ENCODE data around the gene GP1BB. TPM values are rescaled to one million over a fixed set of nuclear protein-coding genes. Genes with fewer than 3 reads are reported as not detected.

Gene GP1BB
- polyA plus RNA-seq, 3 donors = 0.13 to 1.5 (median 0.26) TPM

DNA sequence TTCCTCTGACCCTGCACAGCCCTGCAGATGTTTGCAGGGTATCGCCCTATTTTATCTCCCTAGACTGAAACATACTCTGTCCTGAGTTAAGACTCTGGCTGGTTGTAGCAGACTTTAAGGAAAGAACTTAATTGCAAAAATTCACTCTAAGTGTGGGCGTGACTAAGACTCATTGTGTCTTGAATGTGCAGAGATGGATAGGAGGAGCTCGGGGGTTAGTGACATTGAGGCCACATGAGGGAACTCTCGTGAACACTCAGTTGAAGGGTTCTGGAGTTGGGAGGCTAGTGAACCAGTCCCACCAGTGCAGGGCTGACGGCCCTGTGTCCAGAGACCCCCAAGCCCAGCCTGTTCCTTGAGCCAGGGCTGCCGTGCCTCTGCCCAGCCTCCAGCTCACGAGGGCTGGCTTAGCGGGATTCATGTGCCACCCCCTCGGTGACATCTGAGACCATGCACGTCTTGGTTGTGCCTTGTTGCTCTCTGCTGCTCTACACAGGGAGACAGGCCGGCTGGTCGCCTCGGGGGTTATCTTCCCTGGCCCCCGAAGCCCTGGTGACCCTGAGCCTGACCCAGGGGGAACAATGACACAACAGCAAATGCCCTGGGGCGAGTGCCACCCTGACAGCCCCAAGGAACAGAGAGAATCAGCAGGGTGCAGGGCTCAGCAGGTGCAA is 25.8 kb downstream of the GP1BB start:
- H3K4me2 ChIP-seq (replicated peaks; ENCODE audit: extremely low read depth, low read length, poor library complexity, severe bottlenecking) = no peak overlapping the region
- no peaks in the 10 kb centered on the region for H3K4me1 Mint-ChIP-seq
- no peak overlapping the region for H3K4me3 ChIP-seq (replicated peaks in 1 of 3; ENCODE audit: low read depth in 2 of 3, low read length in 3 of 3)
- no peak overlapping the region for H3K4me3 Mint-ChIP-seq
- H3K4me1 ChIP-seq (ENCODE audit: control insufficient read depth in 1 of 2, insufficient read depth in 2 of 2, low read length in 2 of 2) = no peaks in the 10 kb centered on the region
- peaks cover 6 to 29% of the 10 kb centered on the region in 2 donors for H3K27me3 ChIP-seq (ENCODE audit: control insufficient read depth in 2 of 2, insufficient read depth in 2 of 2, low read length in 2 of 2)
- no peak overlapping the region for H3K27ac Mint-ChIP-seq
- no peaks in the 10 kb centered on the region for H3K36me3 ChIP-seq (replicated peaks in 1 of 2; ENCODE audit: control insufficient read depth in 1 of 2, insufficient read depth in 2 of 2, low read length in 2 of 2)
- peaks cover 0 to 3% (median 0%) of the 10 kb centered on the region in 7 donors for H3K9me3 Mint-ChIP-seq
- H3K79me2 ChIP-seq (ENCODE audit: insufficient read depth, low read length) = no peaks in the 10 kb centered on the region
- H4K20me1 ChIP-seq (ENCODE audit: insufficient read depth, low read length) = no peaks in the 10 kb centered on the region
- DNase-seq = no peak
- intact Hi-C loops (cut with micrococcal nuclease) = no loop called here
- H2AFZ ChIP-seq (ENCODE audit: insufficient read depth, low read depth, low read length, poor library complexity, severe bottlenecking) = no peak overlapping the region
- H3K9me3 ChIP-seq (replicated peaks in 1 of 2; ENCODE audit: control insufficient read depth in 1 of 2, insufficient read depth in 1 of 2, low read length in 2 of 2) = peaks cover 0 to under 1% of the 10 kb centered on the region in 2 donors
- H3K36me3 Mint-ChIP-seq = no peaks in the 10 kb centered on the region
- no peak overlapping the region for H3K27ac ChIP-seq (ENCODE audit: low read depth in 1 of 2, low read length in 2 of 2)
- H3K27me3 Mint-ChIP-seq (ENCODE audit: low read depth in 3 of 3) = peaks cover 16 to 47% (median 25%) of the 10 kb centered on the region in 3 donors
- WGBS (ENCODE audit: insufficient coverage) = 85% methylated on average over 14 of the region's 15 CpGs
- TF ChIP-seq, protein P1, sequence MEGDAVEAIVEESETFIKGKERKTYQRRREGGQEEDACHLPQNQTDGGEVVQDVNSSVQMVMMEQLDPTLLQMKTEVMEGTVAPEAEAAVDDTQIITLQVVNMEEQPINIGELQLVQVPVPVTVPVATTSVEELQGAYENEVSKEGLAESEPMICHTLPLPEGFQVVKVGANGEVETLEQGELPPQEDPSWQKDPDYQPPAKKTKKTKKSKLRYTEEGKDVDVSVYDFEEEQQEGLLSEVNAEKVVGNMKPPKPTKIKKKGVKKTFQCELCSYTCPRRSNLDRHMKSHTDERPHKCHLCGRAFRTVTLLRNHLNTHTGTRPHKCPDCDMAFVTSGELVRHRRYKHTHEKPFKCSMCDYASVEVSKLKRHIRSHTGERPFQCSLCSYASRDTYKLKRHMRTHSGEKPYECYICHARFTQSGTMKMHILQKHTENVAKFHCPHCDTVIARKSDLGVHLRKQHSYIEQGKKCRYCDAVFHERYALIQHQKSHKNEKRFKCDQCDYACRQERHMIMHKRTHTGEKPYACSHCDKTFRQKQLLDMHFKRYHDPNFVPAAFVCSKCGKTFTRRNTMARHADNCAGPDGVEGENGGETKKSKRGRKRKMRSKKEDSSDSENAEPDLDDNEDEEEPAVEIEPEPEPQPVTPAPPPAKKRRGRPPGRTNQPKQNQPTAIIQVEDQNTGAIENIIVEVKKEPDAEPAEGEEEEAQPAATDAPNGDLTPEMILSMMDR (IDR thresholded peaks at IDR 0.05) = no peak
- no peak overlapping the region for H3K9ac ChIP-seq (ENCODE audit: insufficient read depth, low read length, poor library complexity, severe bottlenecking)

GRCh38 chr22:19749876-19750275 is 26.5 kb downstream of the GP1BB start:
- 98% methylated on average over 7 of the region's 12 CpGs for WGBS (ENCODE audit: insufficient coverage)
- no peak overlapping the region for H3K4me3 ChIP-seq (replicated peaks in 1 of 3; ENCODE audit: low read depth in 2 of 3, low read length in 3 of 3)
- Mint-ChIP-seq H3K4me1 (no peaks in the 10 kb centered on the region), H3K27me3 (ENCODE audit: low read depth in 3 of 3) (peaks cover 24 to 54% (median 33%) of the 10 kb centered on the region in 3 donors), H3K27ac (no peak overlapping the region), H3K4me3 (no peak overlapping the region), H3K36me3 (no peaks in the 10 kb centered on the region), H3K9me3 (peaks cover 0 to 10% (median 0%) of the 10 kb centered on the region in 7 donors)
- peaks cover 0 to 8% of the 10 kb centered on the region in 2 donors for H3K9me3 ChIP-seq (replicated peaks in 1 of 2; ENCODE audit: control insufficient read depth in 1 of 2, insufficient read depth in 1 of 2, low read length in 2 of 2)
- TF ChIP-seq, protein P1 (IDR thresholded peaks at IDR 0.05) = no peak
- DNase-seq = no peak
- H3K4me2 ChIP-seq (replicated peaks; ENCODE audit: extremely low read depth, low read length, poor library complexity, severe bottlenecking) = no peak overlapping the region
- no peak overlapping the region for H3K9ac ChIP-seq (ENCODE audit: insufficient read depth, low read length, poor library complexity, severe bottlenecking)
- intact Hi-C loops (cut with micrococcal nuclease) = no loop called here
- no peaks in the 10 kb centered on the region for H3K79me2 ChIP-seq (ENCODE audit: insufficient read depth, low read length)
- H2AFZ ChIP-seq (ENCODE audit: insufficient read depth, low read depth, low read length, poor library complexity, severe bottlenecking) = no peak overlapping the region
- peaks cover 11 to 36% of the 10 kb centered on the region in 2 donors for H3K27me3 ChIP-seq (ENCODE audit: control insufficient read depth in 2 of 2, insufficient read depth in 2 of 2, low read length in 2 of 2)
- no peaks in the 10 kb centered on the region for H3K4me1 ChIP-seq (ENCODE audit: control insufficient read depth in 1 of 2, insufficient read depth in 2 of 2, low read length in 2 of 2)
- H3K27ac ChIP-seq (ENCODE audit: low read depth in 1 of 2, low read length in 2 of 2) = no peak overlapping the region
- no peaks in the 10 kb centered on the region for H3K36me3 ChIP-seq (replicated peaks in 1 of 2; ENCODE audit: control insufficient read depth in 1 of 2, insufficient read depth in 2 of 2, low read length in 2 of 2)
- H4K20me1 ChIP-seq (ENCODE audit: insufficient read depth, low read length) = no peaks in the 10 kb centered on the region
